PFSK-1 (cell line): ENCODE results near the gene PYROXD2.

Source experiments
- FOXP2 ChIP-seq: optimal IDR thresholded peaks from 2 replicates; pipeline ENCODE3; 2011; ENCODE audit warnings: borderline replicate concordance, control low read depth, inconsistent platforms; ENCODE audit not compliant: insufficient read depth; ENCODE audit errors: extremely low read length, extremely low read depth
- POLR2AphosphoS5 ChIP-seq: IDR thresholded peaks from 2 replicates; pipeline ENCODE4 v1.6.1; 2012; ENCODE audit warnings: low read depth, mild to moderate bottlenecking, control low read depth, low read length, moderate library complexity
- REST ChIP-seq, 2 experiments: IDR thresholded peaks; 2 replicates each; pipeline versions ENCODE4 v1.6.1 to v1.8.0; 2011 to 2012; ENCODE audit warnings: low read depth in 2 of 2, low read length in 2 of 2, control low read depth in 1 of 2, inconsistent platforms in 1 of 2, mild to moderate bottlenecking in 1 of 2, moderate library complexity in 1 of 2; ENCODE audit not compliant: insufficient read depth in 1 of 2
- SIN3A ChIP-seq: IDR thresholded peaks from 2 replicates; pipeline ENCODE4 v1.6.1; 2012; ENCODE audit warnings: mild to moderate bottlenecking, low read length, moderate library complexity, borderline replicate concordance; ENCODE audit not compliant: insufficient read depth
- TAF1 ChIP-seq: IDR thresholded peaks from 2 replicates; pipeline ENCODE4 v1.6.1; 2012; ENCODE audit warnings: low read length, control low read depth, borderline replicate concordance; ENCODE audit not compliant: insufficient read depth

- TF ChIP-seq POLR2AphosphoS5 (no peak), TAF1 (no peak), REST (IDR thresholded peaks at IDR 0.05; ENCODE audit: insufficient read depth in 1 of 2, low read depth in 2 of 2, low read length in 2 of 2) (no peak), SIN3A (no peak), FOXP2 (no peak)
Measured at GRCh38 chr10:98388101-98388655, 26.8 kb downstream of the PYROXD2 start.
